GM19452 (cell line): ENCODE results near the gene ZNF135.

Experiments
- ATAC-seq: cut with Tn5 transposase; IDR thresholded peaks from one replicate; pipeline ENCODE4 v1.9.1; 2021; ENCODE audit not compliant: unreplicated experiment

ZNF135 gene

GRCh38 chr19:58059003-58059670 is at the start of gene ZNF135:
Gene ZNF135, plus strand, starts transcription at chr19:58059282. Its CDS starts 721 bp downstream, at chr19:58060003.
- ATAC-seq = no peak

DNA sequence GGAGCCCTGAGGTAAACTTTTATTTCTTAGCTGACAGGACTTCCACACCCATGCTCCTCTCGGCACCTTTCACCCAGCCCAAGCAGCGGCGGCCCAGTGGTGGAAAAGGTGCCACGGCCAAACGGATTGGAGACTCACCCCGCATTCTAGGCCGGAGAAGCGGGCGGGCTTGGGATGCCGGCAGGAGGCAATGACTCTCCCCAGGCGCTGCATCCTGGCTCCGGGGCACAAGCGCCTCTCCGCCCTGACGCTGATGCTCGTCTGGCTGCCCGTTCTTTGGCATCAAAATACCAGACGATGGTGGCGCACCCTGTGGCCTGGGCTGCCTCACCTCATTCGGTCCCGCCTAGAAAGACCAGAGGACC is 49.8 kb upstream of the ZNF135 start:
- ATAC-seq = no peak

DNA sequence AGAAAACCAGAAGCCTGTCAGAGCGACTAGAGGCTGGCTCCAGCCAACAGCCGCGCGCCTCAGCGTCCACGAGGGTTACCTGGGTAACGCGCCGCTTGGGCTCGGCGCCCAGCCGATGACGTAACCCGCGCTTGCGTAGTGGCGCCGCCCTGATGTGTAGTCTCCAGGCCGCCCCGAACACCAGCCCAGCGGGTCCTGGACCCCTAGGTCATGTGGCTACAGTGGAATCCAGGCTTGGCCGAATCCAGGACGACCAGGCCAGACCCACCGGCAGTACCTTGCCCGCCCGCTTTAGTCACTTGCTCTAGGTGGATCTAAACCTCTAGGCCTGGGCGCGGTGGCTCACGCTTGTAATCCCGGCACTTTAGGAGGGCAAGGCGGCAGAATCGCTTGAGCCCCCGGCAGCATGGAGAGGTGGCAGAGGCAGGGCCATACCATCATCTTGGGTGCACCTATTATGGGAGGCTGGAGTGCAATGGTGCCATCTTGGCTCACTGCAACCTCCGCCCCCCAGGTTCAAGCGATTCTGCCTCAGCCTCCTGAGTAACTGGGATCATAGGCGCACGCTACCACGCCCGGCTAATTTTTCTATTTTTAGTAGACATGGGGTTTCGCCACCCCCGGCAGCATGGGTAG is 49.3 kb upstream of the ZNF135 start:
- no peak for ATAC-seq

GRCh38 chr19:58010507-58010906 is 48.6 kb upstream of the ZNF135 start:
- no peak for ATAC-seq

GRCh38 chr19:58014141-58014540 is 44.9 kb upstream of the ZNF135 start:
- no peak for ATAC-seq

DNA sequence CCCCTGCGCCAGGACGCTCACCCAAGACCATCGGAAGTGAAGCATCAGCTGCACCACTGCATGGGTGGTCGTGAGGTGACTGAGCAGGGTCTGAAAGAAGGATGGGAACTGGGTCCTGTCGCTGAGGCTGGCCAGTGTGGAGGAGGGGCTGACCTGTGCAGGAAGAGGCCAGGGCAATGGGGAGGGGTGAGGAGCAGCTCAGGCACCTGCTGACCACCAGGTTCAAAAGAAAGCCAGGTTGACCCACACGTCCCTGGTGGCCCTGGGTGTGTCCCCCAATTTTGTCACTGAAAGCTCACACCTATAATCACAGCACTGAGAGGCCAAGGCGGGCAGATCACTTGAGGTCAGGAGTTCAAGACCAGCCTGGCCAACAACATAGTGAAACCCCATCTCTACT is 39.0 kb upstream of the ZNF135 start:
- ATAC-seq = no peak

GRCh38 chr19:58021541-58022282 is 37.4 kb upstream of the ZNF135 start:
- no peak for ATAC-seq

- ATAC-seq = no peak
Observed at GRCh38 chr19:58022283-58022660, 36.8 kb upstream of the ZNF135 start.

DNA sequence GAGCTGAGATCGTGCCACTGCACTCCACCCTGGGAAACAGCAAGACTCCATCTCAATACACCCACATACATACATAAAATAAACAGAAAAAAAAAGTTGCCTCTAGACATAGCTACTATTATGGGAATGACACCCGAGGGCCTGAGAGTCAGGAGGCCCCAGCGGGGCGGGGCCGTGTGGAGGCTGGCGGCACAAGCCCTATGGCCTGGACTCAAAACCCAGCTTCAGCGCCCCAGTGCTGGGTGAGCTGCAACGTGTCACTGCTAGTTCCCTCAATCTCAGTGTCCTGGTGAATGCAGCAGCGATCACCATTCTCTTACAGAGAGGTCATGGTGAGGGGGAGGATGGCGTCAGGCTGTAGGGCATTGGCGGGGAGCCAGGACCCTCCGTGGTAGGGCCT is 34.4 kb upstream of the ZNF135 start:
- no peak for ATAC-seq

GRCh38 chr19:58033741-58034476 is 25.2 kb upstream of the ZNF135 start, which contains the start of gene ZSCAN1:
Gene ZSCAN1, plus strand, starts transcription at chr19:58034025. Its CDS starts 3,812 bp downstream, at chr19:58037837.
- ATAC-seq = no peak

GRCh38 chr19:58034477-58034793 is 24.6 kb upstream of the ZNF135 start:
- no peak for ATAC-seq

DNA sequence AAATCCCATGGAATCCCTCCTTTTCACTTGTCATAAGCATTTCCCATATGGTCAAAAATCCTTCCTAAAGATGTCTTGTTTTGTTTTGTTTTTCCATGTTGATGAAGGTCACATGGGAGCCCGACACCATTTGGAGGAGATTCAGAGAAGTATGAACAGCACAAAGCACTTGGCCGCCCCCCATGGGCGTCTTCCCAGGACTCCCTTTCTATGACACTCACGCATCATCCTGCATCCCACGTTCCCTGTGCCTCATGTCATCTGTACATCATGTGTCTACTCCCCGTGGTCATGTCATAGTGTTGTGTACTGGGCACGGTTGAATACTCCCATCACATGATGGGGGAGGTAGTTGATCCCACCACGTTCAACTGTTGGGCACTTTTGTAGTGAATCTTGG is 23.2 kb upstream of the ZNF135 start:
- no peak for ATAC-seq

DNA sequence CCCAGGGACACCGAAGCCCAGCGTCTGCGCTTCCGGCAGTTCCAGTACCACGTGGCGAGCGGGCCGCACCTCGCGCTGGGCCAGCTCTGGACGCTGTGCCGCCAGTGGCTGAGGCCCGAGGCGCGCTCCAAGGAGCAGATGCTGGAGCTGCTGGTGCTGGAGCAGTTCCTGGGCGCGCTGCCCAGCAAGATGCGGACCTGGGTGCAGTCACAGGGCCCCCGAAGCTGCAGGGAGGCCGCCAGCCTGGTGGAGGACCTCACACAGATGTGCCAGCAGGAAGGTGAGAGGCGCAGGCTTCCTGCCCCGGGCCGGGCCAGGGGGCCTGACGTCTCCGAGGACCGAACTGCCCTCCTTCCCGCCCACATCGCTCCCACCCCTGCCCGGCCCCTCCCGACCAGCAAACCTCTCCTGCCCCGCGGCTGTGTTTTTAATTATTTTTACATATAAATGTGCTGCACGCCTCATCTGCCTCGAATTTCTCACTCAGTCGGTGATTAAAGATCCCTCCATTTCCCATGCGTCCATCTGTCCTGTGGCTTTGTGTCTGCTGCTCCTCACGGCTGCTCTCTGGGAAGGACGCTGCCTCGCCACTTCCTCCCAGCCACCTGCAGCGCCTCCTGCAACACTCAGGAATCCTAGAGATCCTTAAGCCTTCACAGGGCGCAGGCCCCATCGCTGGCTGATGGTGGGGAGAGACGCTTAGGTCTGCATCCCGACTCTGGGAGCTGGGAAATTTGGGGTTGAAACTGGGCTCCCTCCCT is 21.0 kb upstream of the ZNF135 start:
- ATAC-seq = no peak

- ATAC-seq = no peak
Observed at GRCh38 chr19:58038688-58039204, 20.3 kb upstream of the ZNF135 start.

- ATAC-seq = no peak
Observed at GRCh38 chr19:58040751-58041525, 18.1 kb upstream of the ZNF135 start.

DNA sequence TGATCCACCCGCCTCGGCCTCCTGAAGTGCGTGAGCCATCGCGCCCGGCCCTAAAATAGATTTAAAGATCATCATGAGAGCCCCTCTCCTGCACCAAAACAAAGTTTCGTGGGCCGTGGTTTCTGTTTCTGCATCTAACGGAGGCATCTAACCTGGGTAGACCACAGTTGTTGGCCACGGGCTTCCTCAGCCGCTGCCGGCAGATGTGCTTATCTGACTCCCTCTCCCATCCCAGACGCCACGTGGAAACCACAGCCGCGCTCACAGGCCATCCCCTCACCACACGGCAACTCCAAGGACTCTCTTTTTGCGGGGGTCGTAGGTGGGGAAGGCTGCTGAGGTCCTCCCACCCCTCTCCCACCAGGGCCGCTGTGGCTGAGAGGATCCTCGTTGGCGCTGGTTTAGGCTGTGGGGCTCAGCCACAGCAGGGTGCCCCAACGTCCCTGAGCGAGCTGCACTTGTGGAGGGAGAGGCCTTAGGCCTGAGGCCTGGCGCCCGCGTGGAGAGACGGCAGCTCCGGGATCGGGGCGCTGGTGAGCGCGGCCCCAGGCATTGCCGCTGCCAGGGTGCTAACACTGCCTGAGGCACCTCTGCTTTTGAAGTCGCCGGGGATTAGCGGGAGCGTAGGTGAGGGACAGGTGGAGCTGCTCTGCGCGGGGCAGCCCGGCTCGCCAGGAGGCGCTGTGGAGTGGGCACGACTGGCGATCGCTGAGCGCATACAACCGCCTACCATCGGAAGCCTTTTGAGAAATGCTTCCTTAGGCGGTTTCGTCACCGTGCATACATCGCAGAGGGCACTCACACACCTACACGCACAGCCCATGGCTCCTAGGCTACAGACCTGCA is 16.4 kb upstream of the ZNF135 start:
- no peak for ATAC-seq

DNA sequence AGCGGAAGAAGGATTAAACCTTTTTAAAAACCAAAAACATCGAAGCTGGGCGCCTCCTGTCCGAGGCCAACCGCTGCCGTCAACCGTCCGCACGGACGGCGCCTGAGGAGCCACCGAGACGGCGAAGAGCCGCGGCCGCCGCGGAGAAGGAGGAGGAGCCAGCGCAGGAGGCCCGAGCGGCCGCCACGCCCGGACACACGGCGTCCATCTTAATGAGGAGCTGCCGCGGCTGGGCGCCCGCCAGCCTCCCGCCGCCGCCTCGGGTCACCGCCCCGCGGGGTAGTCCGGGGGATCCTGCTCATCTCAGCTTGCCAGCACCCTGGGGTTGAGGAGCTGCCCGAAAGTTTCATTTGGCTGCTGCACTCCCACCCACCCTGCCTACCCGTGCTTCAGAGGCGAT is 14.7 kb upstream of the ZNF135 start:
- no peak for ATAC-seq

GRCh38 chr19:58044886-58045285 is 14.2 kb upstream of the ZNF135 start:
- ATAC-seq = no peak

DNA sequence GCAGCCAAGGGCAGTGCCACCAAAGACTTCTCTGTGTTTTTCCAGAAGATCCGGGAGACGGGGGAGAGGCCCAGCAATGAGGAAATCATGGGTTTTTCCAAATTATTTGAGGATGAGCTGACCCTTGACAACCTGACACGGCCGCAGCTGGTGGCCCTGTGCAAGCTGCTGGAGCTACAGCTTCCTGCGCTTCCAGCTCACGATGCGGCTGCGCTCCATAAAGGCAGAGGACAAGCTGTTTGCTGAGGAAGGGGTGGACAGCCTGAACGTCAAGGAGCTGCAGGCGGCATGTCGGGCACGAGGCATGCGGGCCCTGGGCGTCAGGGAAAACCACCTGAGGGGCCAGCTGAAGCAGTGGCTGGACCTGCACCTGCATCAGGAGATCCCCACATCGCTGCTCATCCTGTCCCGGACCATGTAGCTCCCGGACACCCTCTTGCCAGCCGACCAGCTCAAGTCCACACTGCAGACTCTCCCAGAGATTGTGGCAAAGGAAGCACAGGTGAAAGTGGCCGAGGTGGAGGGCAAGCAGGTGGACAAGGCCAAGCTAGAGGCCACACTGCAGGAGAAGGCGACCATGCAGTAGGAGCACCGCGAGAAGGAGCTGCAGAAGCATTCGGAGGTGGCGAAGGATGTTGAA is 13.6 kb upstream of the ZNF135 start:
- ATAC-seq = no peak
